A673 (cell line): Measurements from ENCODE around the gene KRT36.

Experiments
- CTCF ChIP-seq: fragments of 300-800, 200-600 bp; sonication (generic); conservative IDR thresholded peaks from 2 replicates; pipeline ENCODE4 v1.5.1; 2017; ENCODE audit warnings: low read depth, mild to moderate bottlenecking, antibody characterized with exemption, low read length, moderate library complexity, mixed read lengths
- EZH2 ChIP-seq: fragments of 200-600 bp; sonication (generic); IDR thresholded peaks from 2 replicates; pipeline ENCODE4 v1.6.1; 2017; ENCODE audit warnings: borderline replicate concordance, low read depth, mild to moderate bottlenecking, mixed read lengths, antibody characterized with exemption, low read length; ENCODE audit not compliant: poor library complexity, severe bottlenecking

- TF ChIP-seq CTCF: no peak
- TF ChIP-seq EZH2: no peak
Observed at GRCh38 chr17:41483991-41484826, 5.5 kb downstream of the KRT36 start.
